Uterus (tissue), 4 donors: ENCODE data around the gene CXorf65. TPM values are rescaled to one million over a fixed set of nuclear protein-coding genes. Genes with fewer than 3 reads are reported as not detected.

ENCODE experiments used
- DNase-seq, 2 donors: peaks; one replicate each; pipeline ENCODE4 v3.0.0-alpha.2; 2019 to 2020
- H3K27ac ChIP-seq, 2 donors: fragments of 200-600 bp; sonication (generic); 1 replicate in 1 of 2; 2 replicates in 1 of 2; pipeline ENCODE4 v1.5.1; 2016 to 2018
- H3K27me3 ChIP-seq, 2 donors: fragments of 200-600 bp; sonication (generic); one replicate each; pipeline ENCODE4 v1.5.1; 2018 to 2019; ENCODE audit warnings: control low read depth in 1 of 2
- H3K36me3 ChIP-seq, 2 donors: fragments of 200-600 bp; sonication (generic); one replicate each; pipeline ENCODE4 v1.5.1; 2019; ENCODE audit warnings: control low read depth in 1 of 2
- H3K4me1 ChIP-seq, 2 donors: fragments of 200-600 bp; sonication (generic); one replicate each; pipeline ENCODE4 v1.5.1; 2018 to 2019; ENCODE audit warnings: control low read depth in 1 of 2
- H3K4me3 ChIP-seq, 2 donors: fragments of 200-600 bp; sonication (generic); 1 replicate in 1 of 2; 2 replicates in 1 of 2; pipeline ENCODE4 v1.5.1; 2018 to 2019; ENCODE audit warnings: mild to moderate bottlenecking in 1 of 2
- H3K9me3 ChIP-seq, 2 donors: fragments of 200-600 bp; sonication (generic); one replicate each; pipeline ENCODE4 v1.5.1; 2019; ENCODE audit warnings: control low read depth in 1 of 2
- POLR2A ChIP-seq, 2 donors: fragments of 450-650 bp; IDR thresholded peaks; one replicate each; pipeline ENCODE4 v1.6.1; 2016; ENCODE audit warnings: antibody characterized with exemption in 2 of 2, mild to moderate bottlenecking in 1 of 2, moderate library complexity in 1 of 2
- intact Hi-C: fragments of 100-400 bp; cut with DNase I; formaldehyde crosslinking; loops from one replicate; pipeline ENCODE4 v1.15.1; 2023; ENCODE audit warnings: low total_unique reads
- total RNA-seq, 4 donors: library from RNA; depleted of rRNA in 3 of 4; stranded (reverse); fragments of >200 nt in 3 of 4; gene quantifications; one replicate each; pipeline versions ENCODE4 v1.1.0 to v1.2.4, GENCODE V29; 2014 to 2023
- TF ChIP-seq, protein P1 (sequence below), 4 experiments: fragments of 200-600 bp in 2 of 4; fragments of 450-650 bp in 2 of 4; sonication (generic) in 2 of 4; IDR thresholded peaks; one replicate each; pipeline ENCODE4 v1.5.1; 2016 to 2019; ENCODE audit warnings: antibody characterized with exemption in 4 of 4, mild to moderate bottlenecking in 2 of 4, moderate library complexity in 1 of 4
- donor health status: DM: yes; HTN: yes; CAD: no.

CXorf65 gene
- total RNA-seq, 4 donors from 2014 or later: 1.1 TPM; not detected in 3

DNA sequence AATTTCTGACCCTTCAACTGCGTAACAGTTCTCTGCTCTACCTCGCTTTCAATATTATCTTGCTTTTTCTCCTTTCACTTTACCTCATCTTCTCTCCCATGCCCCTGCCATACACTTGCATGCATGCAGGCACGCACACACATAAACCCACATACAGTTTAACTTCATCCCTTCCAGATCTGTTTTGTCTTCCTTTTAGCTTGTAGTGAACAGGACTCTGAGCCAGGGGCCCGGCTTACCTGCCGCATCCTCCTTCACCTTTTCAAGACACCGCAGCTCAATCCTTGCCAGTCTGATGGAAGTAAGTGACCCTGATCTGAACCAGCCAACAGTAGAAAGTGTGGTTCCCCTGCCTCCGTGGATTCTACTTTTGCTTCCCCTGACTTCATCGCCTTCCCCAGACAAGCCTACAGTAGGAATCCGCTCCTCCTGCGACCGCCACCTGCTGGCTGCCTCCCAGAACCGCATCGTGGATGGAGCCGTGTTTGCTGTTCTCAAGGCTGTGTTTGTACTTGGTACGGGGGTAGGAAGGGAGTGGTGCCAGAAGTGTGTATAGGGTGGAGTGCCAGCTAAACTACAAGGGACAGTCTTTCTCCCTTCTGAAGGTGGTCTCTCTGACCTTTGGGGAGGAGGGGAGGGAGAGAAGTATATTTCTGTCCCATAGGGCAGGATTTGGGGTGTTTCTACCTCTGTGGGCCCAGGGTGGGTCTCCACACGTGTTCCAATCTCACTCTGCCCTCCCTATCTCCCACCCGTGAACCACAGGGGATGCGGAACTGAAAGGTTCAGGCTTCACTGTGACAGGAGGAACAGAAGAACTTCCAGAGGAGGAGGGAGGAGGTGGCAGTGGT, 22.6 kb upstream of the CXorf65 start:
- no peaks in the 10 kb centered on the region for H3K4me1 ChIP-seq
- intact Hi-C loops: no loop called here
- H3K4me3 ChIP-seq: no peak overlapping the region
- H3K27ac ChIP-seq: no peak overlapping the region
- TF ChIP-seq, protein P1, sequence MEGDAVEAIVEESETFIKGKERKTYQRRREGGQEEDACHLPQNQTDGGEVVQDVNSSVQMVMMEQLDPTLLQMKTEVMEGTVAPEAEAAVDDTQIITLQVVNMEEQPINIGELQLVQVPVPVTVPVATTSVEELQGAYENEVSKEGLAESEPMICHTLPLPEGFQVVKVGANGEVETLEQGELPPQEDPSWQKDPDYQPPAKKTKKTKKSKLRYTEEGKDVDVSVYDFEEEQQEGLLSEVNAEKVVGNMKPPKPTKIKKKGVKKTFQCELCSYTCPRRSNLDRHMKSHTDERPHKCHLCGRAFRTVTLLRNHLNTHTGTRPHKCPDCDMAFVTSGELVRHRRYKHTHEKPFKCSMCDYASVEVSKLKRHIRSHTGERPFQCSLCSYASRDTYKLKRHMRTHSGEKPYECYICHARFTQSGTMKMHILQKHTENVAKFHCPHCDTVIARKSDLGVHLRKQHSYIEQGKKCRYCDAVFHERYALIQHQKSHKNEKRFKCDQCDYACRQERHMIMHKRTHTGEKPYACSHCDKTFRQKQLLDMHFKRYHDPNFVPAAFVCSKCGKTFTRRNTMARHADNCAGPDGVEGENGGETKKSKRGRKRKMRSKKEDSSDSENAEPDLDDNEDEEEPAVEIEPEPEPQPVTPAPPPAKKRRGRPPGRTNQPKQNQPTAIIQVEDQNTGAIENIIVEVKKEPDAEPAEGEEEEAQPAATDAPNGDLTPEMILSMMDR (IDR thresholded peaks at IDR 0.05): peak; percentile 52 to 66 (median 64)
- no peak for TF ChIP-seq POLR2A (IDR thresholded peaks at IDR 0.05)
- H3K27me3 ChIP-seq: no peaks in the 10 kb centered on the region
- no peaks in the 10 kb centered on the region for H3K36me3 ChIP-seq
- DNase-seq: peak; percentile 56 to 64
- no peaks in the 10 kb centered on the region for H3K9me3 ChIP-seq

DNA sequence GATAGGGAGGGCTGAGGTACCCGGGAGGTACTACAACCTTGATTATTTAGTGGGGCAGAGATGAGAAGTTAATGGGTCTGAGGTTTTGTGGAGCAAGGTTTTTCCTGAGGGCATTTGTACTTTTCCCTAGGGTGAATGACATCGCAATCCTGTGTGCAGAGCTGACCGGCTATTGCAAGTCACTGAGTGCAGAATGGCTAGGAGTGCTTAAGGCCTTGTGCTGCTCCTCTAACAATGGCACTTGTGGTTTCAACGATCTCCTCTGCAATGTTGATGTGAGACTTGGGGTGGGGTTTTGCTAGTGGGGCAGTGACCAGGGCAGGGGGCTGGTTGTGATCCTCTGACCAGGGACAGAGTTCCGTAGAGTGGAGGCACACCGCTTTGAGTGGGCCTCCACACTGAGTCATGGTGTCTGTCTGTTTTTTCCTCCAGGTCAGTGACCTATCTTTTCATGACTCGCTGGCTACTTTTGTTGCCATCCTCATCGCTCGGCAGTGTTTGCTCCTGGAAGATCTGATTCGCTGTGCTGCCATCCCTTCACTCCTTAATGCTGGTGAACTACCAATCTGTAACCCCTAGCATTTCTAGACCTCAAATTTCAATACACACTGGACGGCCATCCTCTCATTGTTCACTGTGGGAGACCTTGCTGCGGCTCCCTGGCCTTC, 21.8 kb upstream of the CXorf65 start:
- no peak for DNase-seq
- Histone ChIP-seq H3K27me3 (no peaks in the 10 kb centered on the region), H3K36me3 (no peaks in the 10 kb centered on the region), H3K4me3 (no peak overlapping the region), H3K27ac (no peak overlapping the region), H3K9me3 (no peaks in the 10 kb centered on the region), H3K4me1 (no peaks in the 10 kb centered on the region)
- intact Hi-C loops: no loop called here
- TF ChIP-seq POLR2A (IDR thresholded peaks at IDR 0.05): no peak
- TF ChIP-seq, protein P1 (IDR thresholded peaks at IDR 0.05): no peak

DNA sequence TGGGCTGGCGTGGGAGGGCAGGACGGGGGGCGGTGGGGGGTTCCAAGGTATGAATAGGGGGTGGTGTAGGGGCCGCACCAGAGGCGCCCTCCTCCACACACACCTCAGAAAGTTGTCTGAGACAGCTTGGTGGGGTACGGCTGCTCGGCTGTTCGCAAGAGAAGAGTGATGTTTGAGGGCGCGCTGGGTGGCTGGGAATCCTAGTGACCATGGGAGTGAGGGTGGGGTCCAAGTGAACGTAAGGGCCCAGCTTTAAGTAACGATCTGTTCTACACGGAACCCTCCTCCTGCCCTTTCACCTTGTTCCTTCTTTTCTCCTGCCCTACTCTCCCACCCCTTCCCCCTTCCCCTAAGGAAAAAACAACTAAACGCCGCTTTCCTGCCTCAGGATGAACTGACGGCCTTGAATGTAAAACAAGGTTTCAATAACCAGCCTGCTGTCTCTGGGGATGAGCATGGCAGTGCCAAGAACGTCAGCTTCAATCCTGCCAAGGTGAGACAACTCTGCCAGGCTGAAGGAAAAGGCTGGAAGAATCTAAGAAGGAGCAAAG, 12.5 kb upstream of the CXorf65 start:
- no peaks in the 10 kb centered on the region for H3K4me1 ChIP-seq
- peak overlapping the region; percentile 87 to 89 for H3K27ac ChIP-seq

DNA sequence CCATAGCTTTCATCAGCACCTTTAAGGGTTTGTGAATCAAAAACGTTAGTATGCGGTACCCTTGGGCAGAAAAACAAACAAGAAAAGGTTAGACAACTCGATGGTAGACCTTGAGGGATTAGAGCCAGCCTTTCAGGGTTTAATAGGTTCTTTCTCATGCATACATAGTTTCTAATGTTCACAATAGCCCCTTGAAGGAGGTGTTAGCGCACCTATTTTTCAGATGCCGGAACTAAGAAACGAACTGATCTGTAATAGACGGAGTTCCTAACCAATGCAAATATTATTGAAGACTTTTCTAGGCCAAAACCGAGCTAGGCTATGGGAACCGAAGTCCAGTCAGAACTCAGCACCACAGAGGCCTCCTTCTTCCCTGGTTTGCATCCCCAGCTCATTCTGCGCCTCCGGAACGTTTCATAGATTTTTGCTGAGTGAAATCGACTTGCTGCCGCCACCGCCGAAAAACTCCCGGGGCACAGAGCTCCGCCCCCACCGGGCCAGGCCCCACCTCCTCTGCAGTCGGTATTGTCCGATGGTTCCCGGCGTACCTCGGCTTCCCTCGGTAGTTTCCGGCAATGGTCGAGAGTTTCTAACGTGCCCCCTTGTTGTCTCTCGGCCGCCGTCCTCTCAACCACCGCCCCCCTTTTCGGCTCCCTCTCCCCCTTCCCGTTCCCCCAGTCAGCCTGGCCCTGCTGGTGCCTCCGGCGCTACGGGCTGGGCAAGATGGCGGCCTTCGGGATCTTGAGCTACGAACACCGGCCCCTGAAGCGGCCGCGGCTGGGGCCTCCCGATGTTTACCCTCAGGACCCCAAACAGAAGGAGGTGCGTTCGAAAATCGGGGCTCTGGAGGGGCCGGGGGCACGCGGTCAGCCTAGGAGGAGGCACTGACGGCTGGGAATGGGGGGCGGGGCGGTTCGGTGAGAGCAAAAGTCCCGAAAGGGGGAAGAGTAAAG, 11.8 kb upstream of the CXorf65 start, which contains the start of gene MED12:
MED12 (plus strand) TSS at position 565 of the 953 bp plus-strand sequence; CDS start at position 724, 159 bp downstream.
- peak; percentile 27 for TF ChIP-seq POLR2A (IDR thresholded peaks at IDR 0.05)
- TF ChIP-seq, protein P1 (IDR thresholded peaks at IDR 0.05): no peak
- Histone ChIP-seq H3K9me3 (no peaks in the 10 kb centered on the region), H3K36me3 (no peaks in the 10 kb centered on the region), H3K4me1 (no peaks in the 10 kb centered on the region), H3K27ac (peak within 1 kb of the TSS; percentile 87 to 89), H3K4me3 (peak within 1 kb of the TSS; percentile 55 to 79), H3K27me3 (no peaks in the 10 kb centered on the region)
- intact Hi-C loops: no loop called here
- peak; percentile 88 to 89 for DNase-seq

More for the DNA sequence above, 12.5 kb upstream of the CXorf65 start:
- no peak for TF ChIP-seq POLR2A (IDR thresholded peaks at IDR 0.05)
- TF ChIP-seq, protein P1 (IDR thresholded peaks at IDR 0.05): no peak
- H3K4me3 ChIP-seq: peak overlapping the region; percentile 55 to 79
- no peak for DNase-seq
- H3K9me3 ChIP-seq: no peaks in the 10 kb centered on the region
- intact Hi-C loops: no loop called here
- H3K27me3 ChIP-seq: no peaks in the 10 kb centered on the region
- no peaks in the 10 kb centered on the region for H3K36me3 ChIP-seq
